Measurements from ENCODE around the gene NLRX1.
A peak's percentile ranks its signal among the peaks of the same experiment; 100 is the strongest.
"Not testable (repeated sequence)": the region's sequence is repeated elsewhere in the genome, so short reads cannot be mapped to it uniquely, and the experiment has no call there.

Gene NLRX1

DNA sequence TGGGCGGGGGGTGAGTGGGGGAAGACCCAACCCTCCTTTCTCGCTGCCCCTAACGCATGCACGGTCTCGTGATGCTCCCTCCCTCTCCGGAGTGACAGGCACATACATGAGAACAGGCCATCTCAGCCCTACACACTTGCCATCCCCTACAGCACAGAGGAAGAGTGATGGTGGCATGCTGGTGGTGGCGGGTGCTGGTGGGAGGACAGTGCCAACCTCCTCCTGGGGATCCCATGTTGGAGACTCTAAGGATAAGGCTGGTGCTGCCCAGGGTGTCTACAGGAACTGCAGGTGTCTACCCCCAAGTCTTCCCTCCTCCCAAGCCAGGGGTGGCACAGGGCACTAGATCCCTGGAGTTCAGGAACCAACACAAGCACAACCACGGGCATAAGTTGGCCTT is 6.7 kb upstream of the NLRX1 start:
- Histone ChIP-seq H3K9me3 (no peaks in the 10 kb centered on the region), H3K36me3 (replicated peaks) (no peaks in the 10 kb centered on the region), H3K4me1 (no peaks in the 10 kb centered on the region), H3K27me3 (ENCODE audit: low read depth) (no peaks in the 10 kb centered on the region), H3K4me3 (no peak overlapping the region)
- in situ Hi-C loops (cut with MboI; ENCODE audit: low sequenced_read_pairs): loop anchor here (5.0 kb wide), 1 partner anchor 50 kb away; no protein-coding TSS in a partner anchor
- DNase-seq (ENCODE audit: low spot score in 2 of 2): no peak

DNA sequence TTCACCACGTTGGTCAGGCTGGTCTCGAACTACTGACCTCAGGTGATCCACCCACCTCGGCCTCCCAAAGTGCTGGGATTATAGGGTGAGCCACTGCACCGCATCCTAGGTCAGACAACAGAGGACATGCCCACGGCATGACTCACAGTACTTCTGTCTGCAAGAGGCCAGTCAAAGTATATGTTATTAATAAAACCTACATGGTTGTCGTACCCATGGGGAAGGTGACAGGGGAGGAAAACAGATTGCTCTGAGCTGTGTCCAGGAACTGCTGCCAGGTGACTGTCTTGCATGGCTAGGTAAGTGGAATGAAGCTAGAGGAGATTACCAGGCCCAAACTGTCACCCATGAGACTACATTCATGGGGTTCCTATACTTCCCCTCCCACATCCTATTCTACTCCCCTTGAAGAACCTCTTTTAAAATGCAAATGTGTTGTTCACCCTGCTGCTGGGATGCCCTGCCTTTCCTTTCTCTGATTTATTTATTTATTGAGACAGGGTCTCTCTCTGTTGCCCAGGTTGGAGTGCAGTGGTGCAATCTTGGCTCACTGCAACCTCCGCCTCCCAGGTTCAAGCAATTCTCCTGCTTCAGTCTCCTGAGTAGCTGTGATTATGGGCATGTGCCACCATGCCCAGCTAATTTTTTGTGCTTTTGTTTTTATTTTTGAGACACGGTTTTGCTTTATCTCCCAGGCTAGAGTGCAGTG is 2.0 kb upstream of the NLRX1 start:
- in situ Hi-C loops (cut with MboI; ENCODE audit: low sequenced_read_pairs): no loop called here
- Histone ChIP-seq H3K4me3 (no peak overlapping the region), H3K27me3 (ENCODE audit: low read depth) (no peaks in the 10 kb centered on the region), H3K36me3 (replicated peaks) (no peaks in the 10 kb centered on the region), H3K9me3 (no peaks in the 10 kb centered on the region), H3K4me1 (no peaks in the 10 kb centered on the region; the same call in 1 of the 2 replicates)
- no peak for DNase-seq (ENCODE audit: low spot score in 2 of 2)

GRCh38 chr11:119167077-119167458 is 1.5 kb upstream of the NLRX1 start:
- H3K4me1 ChIP-seq; DNase-seq (ENCODE audit: low spot score in 2 of 2); in situ Hi-C loops (cut with MboI; ENCODE audit: low sequenced_read_pairs): not testable (repeated sequence)

DNA sequence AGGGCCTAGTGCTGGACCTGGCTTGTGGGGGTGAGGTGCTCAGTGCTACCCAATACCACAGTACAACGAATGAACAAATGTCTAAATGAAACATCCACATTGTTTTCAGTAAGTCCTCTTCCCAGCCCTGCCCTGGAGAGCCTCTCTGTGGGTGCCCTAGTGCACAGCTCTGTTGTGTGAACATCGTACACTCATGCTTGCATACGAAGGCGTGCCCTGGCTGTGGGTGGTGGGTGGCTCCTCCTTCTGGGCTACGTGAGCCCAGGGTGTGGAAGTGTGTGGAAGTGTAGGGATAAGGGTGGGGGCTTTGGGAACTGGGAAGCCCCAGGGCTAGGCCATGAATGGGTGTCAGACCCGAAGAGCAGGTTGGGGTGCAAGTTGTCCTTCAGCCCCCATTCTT is 592 bp upstream of the NLRX1 start:
- no peaks in the 10 kb centered on the region; the same call in 1 of the 2 replicates for H3K4me1 ChIP-seq
- in situ Hi-C loops (cut with MboI; ENCODE audit: low sequenced_read_pairs): no loop called here
- no peaks in the 10 kb centered on the region for H3K27me3 ChIP-seq (ENCODE audit: low read depth)
- DNase-seq (ENCODE audit: low spot score in 2 of 2): no peak
- H3K9me3 ChIP-seq: no peaks in the 10 kb centered on the region
- no peak overlapping the region for H3K4me3 ChIP-seq
- 0 out of 2 replicates have a peak, but pooled peaks cover 3% of the 10 kb centered on the region for H3K36me3 ChIP-seq (replicated peaks)

More at GRCh38 chr11:119167077-119167458, 1.5 kb upstream of the NLRX1 start:
- H3K9me3 ChIP-seq; H3K36me3 ChIP-seq (replicated peaks); H3K4me3 ChIP-seq; H3K27me3 ChIP-seq (ENCODE audit: low read depth): not testable (repeated sequence)

DNA sequence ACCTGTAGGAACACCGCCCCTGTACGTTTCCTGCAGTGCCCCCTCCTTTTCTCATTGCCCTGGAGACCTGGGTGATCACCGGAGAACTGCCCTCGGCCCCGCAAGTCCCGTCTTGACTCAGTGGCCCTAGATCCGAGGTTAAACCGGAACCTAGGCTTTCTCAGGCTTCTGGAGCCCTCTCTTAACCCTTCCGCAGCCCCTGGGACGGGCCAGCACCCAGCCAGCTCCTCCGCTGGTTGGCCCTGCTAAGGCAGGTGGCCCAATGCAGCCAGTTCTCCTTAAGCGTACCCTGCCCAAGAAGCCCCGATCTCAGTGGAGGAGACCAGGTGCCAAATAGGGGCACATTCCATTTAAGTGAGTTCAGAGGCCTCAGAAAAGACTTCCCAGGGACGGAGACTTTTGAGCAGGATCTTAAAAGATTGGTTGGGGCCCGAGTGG is 776 bp downstream of the NLRX1 start:
- H3K4me1 ChIP-seq: no peaks in the 10 kb centered on the region; the same call in 1 of the 2 replicates
- in situ Hi-C loops (cut with MboI; ENCODE audit: low sequenced_read_pairs): no loop called here
- H3K36me3 ChIP-seq (replicated peaks): peaks cover 7% of the 10 kb centered on the region; the same call in 1 of the 2 replicates
- DNase-seq (ENCODE audit: low spot score in 2 of 2): peak; percentile 26 to 54
- H3K27me3 ChIP-seq (ENCODE audit: low read depth): no peaks in the 10 kb centered on the region
- H3K4me3 ChIP-seq: peak overlapping the region; percentile 58
- no peaks in the 10 kb centered on the region for H3K9me3 ChIP-seq

- DNase-seq (ENCODE audit: low spot score in 2 of 2): no peak
- Histone ChIP-seq H3K4me1 (no peaks in the 10 kb centered on the region; the same call in 1 of the 2 replicates), H3K36me3 (replicated peaks) (peaks cover 22% of the 10 kb centered on the region), H3K9me3 (no peaks in the 10 kb centered on the region), H3K27me3 (ENCODE audit: low read depth) (no peaks in the 10 kb centered on the region), H3K4me3 (no peak overlapping the region)
- in situ Hi-C loops (cut with MboI; ENCODE audit: low sequenced_read_pairs): no loop called here
Measured at GRCh38 chr11:119172513-119172912, 4.0 kb downstream of the NLRX1 start.

DNA sequence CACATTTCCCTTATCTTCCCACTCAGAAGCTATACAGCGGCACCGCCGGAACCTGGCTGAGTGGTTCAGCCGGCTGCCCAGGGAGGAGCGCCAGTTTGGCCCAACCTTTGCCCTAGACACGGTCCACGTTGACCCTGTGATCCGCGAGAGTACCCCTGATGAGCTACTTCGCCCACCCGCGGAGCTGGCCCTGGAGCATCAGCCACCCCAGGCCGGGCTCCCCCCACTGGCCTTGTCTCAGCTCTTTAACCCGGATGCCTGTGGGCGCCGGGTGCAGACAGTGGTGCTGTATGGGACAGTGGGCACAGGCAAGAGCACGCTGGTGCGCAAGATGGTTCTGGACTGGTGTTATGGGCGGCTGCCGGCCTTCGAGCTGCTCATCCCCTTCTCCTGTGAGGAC is 4.9 kb downstream of the NLRX1 start:
- H3K27me3 ChIP-seq (ENCODE audit: low read depth): no peaks in the 10 kb centered on the region
- no peaks in the 10 kb centered on the region; the same call in 1 of the 2 replicates for H3K4me1 ChIP-seq
- H3K4me3 ChIP-seq: no peak overlapping the region
- peaks cover 22% of the 10 kb centered on the region for H3K36me3 ChIP-seq (replicated peaks)
- H3K9me3 ChIP-seq: no peaks in the 10 kb centered on the region
- in situ Hi-C loops (cut with MboI; ENCODE audit: low sequenced_read_pairs): no loop called here
- no peak for DNase-seq (ENCODE audit: low spot score in 2 of 2)

DNA sequence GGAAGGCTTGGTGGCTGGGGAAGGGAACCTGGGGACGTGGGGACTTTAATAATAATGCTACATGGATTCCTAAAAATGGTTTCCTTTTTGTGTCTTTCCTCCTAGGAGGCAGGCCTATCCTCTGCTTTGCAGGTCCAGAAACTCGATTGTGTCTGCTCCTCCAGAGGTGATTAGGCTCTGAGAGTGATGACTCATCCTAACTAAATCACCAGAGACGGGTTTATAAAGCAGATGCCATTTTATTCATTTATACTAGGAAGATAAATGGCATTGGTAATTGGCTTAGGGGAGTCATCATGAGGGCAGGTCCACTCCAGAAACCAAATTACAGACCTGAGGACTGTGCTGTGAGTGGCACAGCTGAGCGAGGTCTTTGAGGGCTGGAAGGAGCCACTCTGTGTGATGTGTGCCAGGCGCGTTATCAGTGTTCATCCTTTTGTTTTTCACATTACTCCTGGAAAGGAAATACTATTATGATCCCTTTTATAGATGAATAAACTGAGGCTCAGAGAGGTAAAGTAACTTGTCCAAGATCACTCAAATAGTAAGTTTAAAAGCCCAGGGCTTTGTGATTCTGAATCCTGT is 7.1 kb downstream of the NLRX1 start:
- H3K9me3 ChIP-seq: no peaks in the 10 kb centered on the region
- H3K4me3 ChIP-seq: no peak overlapping the region
- DNase-seq (ENCODE audit: low spot score in 2 of 2): no peak
- in situ Hi-C loops (cut with MboI; ENCODE audit: low sequenced_read_pairs): no loop called here
- H3K36me3 ChIP-seq (replicated peaks): peaks cover 22% of the 10 kb centered on the region
- no peaks in the 10 kb centered on the region for H3K4me1 ChIP-seq
- H3K27me3 ChIP-seq (ENCODE audit: low read depth): no peaks in the 10 kb centered on the region

- Histone ChIP-seq H3K4me3 (no peak overlapping the region), H3K27me3 (ENCODE audit: low read depth) (no peaks in the 10 kb centered on the region), H3K4me1 (no peaks in the 10 kb centered on the region), H3K9me3 (no peaks in the 10 kb centered on the region), H3K36me3 (replicated peaks) (peaks cover 18% of the 10 kb centered on the region)
- no peak for DNase-seq (ENCODE audit: low spot score in 2 of 2)
- in situ Hi-C loops (cut with MboI; ENCODE audit: low sequenced_read_pairs): no loop called here
Measured at GRCh38 chr11:119178166-119178680, 9.7 kb downstream of the NLRX1 start.

DNA sequence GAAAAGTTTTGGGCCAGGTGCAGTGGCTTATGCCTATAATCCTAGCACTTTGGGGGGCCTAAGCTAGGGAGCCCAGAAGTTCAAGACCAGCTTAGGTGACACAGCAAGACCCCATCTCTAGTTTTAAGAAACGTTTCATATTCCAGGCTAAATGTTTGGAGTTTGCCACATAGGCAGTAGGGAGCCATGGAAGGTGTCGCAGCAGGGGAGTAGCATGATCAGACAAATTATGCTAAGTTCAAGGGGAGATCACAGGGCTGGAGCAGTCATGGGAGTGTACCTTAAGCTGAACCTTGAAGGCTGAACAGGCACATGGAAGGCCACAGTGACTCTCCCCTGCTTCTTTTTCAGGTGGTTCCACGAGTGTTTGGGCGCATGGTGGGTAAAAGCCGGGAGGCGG is 10.8 kb downstream of the NLRX1 start:
- Histone ChIP-seq H3K27me3 (ENCODE audit: low read depth) (no peaks in the 10 kb centered on the region), H3K4me3 (no peak overlapping the region), H3K4me1 (no peaks in the 10 kb centered on the region), H3K36me3 (replicated peaks) (peaks cover 15% of the 10 kb centered on the region; the same call in 1 of the 2 replicates), H3K9me3 (no peaks in the 10 kb centered on the region)
- in situ Hi-C loops (cut with MboI; ENCODE audit: low sequenced_read_pairs): no loop called here
- DNase-seq (ENCODE audit: low spot score in 2 of 2): no peak

- DNase-seq (ENCODE audit: low spot score in 2 of 2): no peak
- no peaks in the 10 kb centered on the region for H3K27me3 ChIP-seq (ENCODE audit: low read depth)
- H3K9me3 ChIP-seq: no peaks in the 10 kb centered on the region
- no peaks in the 10 kb centered on the region for H3K4me1 ChIP-seq
- no peak overlapping the region for H3K4me3 ChIP-seq
- in situ Hi-C loops (cut with MboI; ENCODE audit: low sequenced_read_pairs): no loop called here
- H3K36me3 ChIP-seq (replicated peaks): peaks cover 11% of the 10 kb centered on the region; the same call in 1 of the 2 replicates
Measured at GRCh38 chr11:119179983-119180382, 11.5 kb downstream of the NLRX1 start.

DNA sequence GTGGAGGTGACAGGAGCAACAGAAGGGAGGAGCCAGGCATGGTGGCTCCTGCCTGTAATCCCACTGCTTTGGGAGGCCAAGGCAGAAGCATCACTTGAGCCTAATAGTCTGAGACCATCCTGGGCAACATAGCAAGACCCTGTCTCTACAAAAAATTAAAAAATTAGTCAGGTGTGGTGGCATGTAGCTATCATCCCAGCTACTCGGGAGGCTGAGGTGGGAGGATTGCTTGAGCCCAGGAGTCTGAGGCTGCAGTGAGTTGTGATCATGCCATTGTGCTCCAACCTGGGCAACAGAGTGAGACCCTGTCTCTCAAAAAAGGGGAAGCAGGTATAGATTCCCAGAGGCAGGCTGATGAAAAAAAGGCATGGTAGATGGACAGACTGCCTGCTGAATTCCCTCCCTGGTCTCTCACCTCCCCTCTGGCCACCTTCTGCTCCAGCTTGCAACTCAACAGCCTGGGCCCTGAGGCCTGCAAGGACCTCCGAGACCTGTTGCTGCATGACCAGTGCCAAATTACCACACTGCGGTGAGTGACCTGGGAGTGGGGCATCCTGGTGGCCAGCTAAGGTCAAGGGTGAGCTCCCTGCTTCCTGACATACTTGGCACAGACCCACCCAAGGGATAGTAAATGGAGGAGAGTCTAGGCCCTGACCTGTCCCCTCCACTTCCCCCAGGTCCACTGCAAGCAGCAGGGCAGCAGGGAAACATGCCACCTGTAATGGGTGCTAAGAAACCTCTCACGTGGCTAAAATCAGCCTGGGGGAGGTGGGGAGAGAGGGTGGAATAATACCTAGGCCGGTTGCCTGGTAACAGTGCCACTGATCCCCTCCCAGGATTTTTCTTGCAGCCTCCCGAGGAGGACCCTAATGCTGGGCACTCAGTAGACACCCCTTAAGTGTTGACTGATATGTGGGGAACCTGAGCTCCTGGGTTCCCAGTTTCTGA is 12.5 kb downstream of the NLRX1 start:
- peaks cover 5% of the 10 kb centered on the region; the same call in 1 of the 2 replicates for H3K36me3 ChIP-seq (replicated peaks)
- no peaks in the 10 kb centered on the region for H3K27me3 ChIP-seq (ENCODE audit: low read depth)
- no peaks in the 10 kb centered on the region for H3K9me3 ChIP-seq
- H3K4me1 ChIP-seq: no peaks in the 10 kb centered on the region
- in situ Hi-C loops (cut with MboI; ENCODE audit: low sequenced_read_pairs): no loop called here
- no peak overlapping the region for H3K4me3 ChIP-seq
- no peak for DNase-seq (ENCODE audit: low spot score in 2 of 2)

GRCh38 chr11:119181677-119182412 is 13.3 kb downstream of the NLRX1 start:
- H3K27me3 ChIP-seq (ENCODE audit: low read depth): no peaks in the 10 kb centered on the region
- DNase-seq (ENCODE audit: low spot score in 2 of 2): no peak
- peaks cover 3% of the 10 kb centered on the region; the same call in 1 of the 2 replicates for H3K36me3 ChIP-seq (replicated peaks)
- no peaks in the 10 kb centered on the region for H3K4me1 ChIP-seq
- H3K9me3 ChIP-seq: no peaks in the 10 kb centered on the region
- no peak overlapping the region for H3K4me3 ChIP-seq
- in situ Hi-C loops (cut with MboI; ENCODE audit: low sequenced_read_pairs): no loop called here
